Panc1 (cell line): ENCODE data around the gene SPNS3. TPM values are rescaled to one million over a fixed set of nuclear protein-coding genes. Genes with fewer than 3 reads are reported as not detected.

Experiments used
- ATAC-seq: fragments of 200-7000 bp; cut with Tn5 transposase; 2 replicates; pipeline ENCODE4 v1.9.1; 2020; ENCODE audit warnings: mild to moderate bottlenecking, moderate library complexity
- BruUV-seq: library from RNA; stranded (reverse); fragments of 400-500 nt; replicated peaks from 2 replicates; lab custom pipeline; 2021; lab: Mats Ljungman, UMichigan
- CTCF ChIA-PET: fragments of 300-600 bp; sonication (Branson Sonifier 250); formaldehyde crosslinking; loops from one replicate; lab custom pipeline; 2022; ENCODE audit warnings: antibody characterized with exemption; lab: Charles Lee
- POLR2A ChIA-PET: fragments of 300-600 bp; sonication (Branson Sonifier 250); formaldehyde crosslinking; loops from one replicate; lab custom pipeline; 2022; ENCODE audit warnings: antibody characterized with exemption; lab: Charles Lee
- DNase-seq: peaks from one replicate; pipeline ENCODE4 v3.0.0-alpha.2; 2010; ENCODE audit warnings: low read depth, low spot score
- H3K27ac ChIP-seq: 2 replicates; pipeline ENCODE4 v1.5.1; 2011; ENCODE audit warnings: mild to moderate bottlenecking, low read length, inconsistent platforms
- H3K27me3 ChIP-seq: fragments of 200-500 bp; sonication (Bioruptor generic); 2 replicates; pipeline ENCODE4 v1.6.0; 2014; ENCODE audit warnings: low read length, inconsistent platforms; ENCODE audit not compliant: control insufficient read depth, insufficient read depth
- H3K36me3 ChIP-seq: fragments of 200-500 bp; sonication (Bioruptor generic); 2 replicates; pipeline ENCODE4 v1.5.1; 2014; ENCODE audit warnings: inconsistent platforms, mild to moderate bottlenecking, low read length, moderate library complexity; ENCODE audit not compliant: control insufficient read depth, insufficient read depth
- H3K4me1 ChIP-seq: 2 replicates; pipeline ENCODE4 v1.5.1; 2011; ENCODE audit warnings: inconsistent platforms, mild to moderate bottlenecking, low read length, moderate library complexity; ENCODE audit not compliant: control insufficient read depth, insufficient read depth
- H3K4me3 ChIP-seq, 2 experiments: 2 replicates each; pipeline ENCODE4 v1.5.1; 2011 to 2012; ENCODE audit warnings: low read depth in 2 of 2, low read length in 2 of 2, mild to moderate bottlenecking in 2 of 2, inconsistent platforms in 1 of 2, moderate library complexity in 1 of 2
- H3K9me3 ChIP-seq: fragments of 200-500 bp; sonication (Bioruptor generic); 2 replicates; pipeline ENCODE4 v1.5.1; 2014; ENCODE audit warnings: low read depth, mild to moderate bottlenecking, inconsistent platforms, low read length, moderate library complexity; ENCODE audit not compliant: control insufficient read depth, insufficient read depth
- CTCF ChIP-seq: fragments of 450-650 bp; IDR thresholded peaks from 2 replicates; pipeline ENCODE4 v1.5.1; 2017; ENCODE audit warnings: mild to moderate bottlenecking
- POLR2AphosphoS5 ChIP-seq: IDR thresholded peaks from 2 replicates; pipeline ENCODE4 v1.6.1; 2012; ENCODE audit warnings: mild to moderate bottlenecking, low read depth, low read length, moderate library complexity
- REST ChIP-seq, 2 experiments: IDR thresholded peaks; 2 replicates each; pipeline ENCODE4 v1.6.1; 2011 to 2012; ENCODE audit warnings: low read depth in 2 of 2, control low read depth in 1 of 2, low read length in 1 of 2, mild to moderate bottlenecking in 1 of 2, moderate library complexity in 1 of 2; ENCODE audit not compliant: insufficient read depth in 1 of 2
- SIN3A ChIP-seq: IDR thresholded peaks from 2 replicates; pipeline ENCODE4 v1.6.1; 2012; ENCODE audit warnings: low read depth, mild to moderate bottlenecking, low read length, moderate library complexity, borderline replicate concordance; ENCODE audit not compliant: insufficient read depth
- TCF7L2 ChIP-seq: IDR thresholded peaks from 2 replicates; pipeline ENCODE4 v1.6.1; 2011; ENCODE audit warnings: mild to moderate bottlenecking, low read depth, low read length, inconsistent platforms
- in situ Hi-C: cut with HindIII; loops from 2 replicates; pipeline ENCODE4 v1.10.0; 2016; ENCODE audit warnings: low sequenced_read_pairs, low pct_unique_long_range_greater_than_20kb
- intact Hi-C: fragments of 100-400 bp; cut with micrococcal nuclease; formaldehyde crosslinking; loops from one replicate; pipeline ENCODE4 v1.10.0; 2022; ENCODE audit not compliant: unreplicated experiment
- total RNA-seq: library from RNA; stranded (reverse); gene quantifications from one replicate; pipeline ENCODE4 v1.2.1, GENCODE V29; 2021; ENCODE audit not compliant: unreplicated experiment

Gene SPNS3
- total RNA-seq, 1 experiment from 2014 or later: 0.10 TPM

- Histone ChIP-seq H3K4me3 (peak within 1 kb of the TSS; percentile 27 to 42), H3K27ac (no peak within 1 kb of the TSS), H3K36me3 (no peaks in the 10 kb centered on the region), H3K27me3 (no peaks in the 10 kb centered on the region), H3K4me1 (no peaks in the 10 kb centered on the region), H3K9me3 (no peaks in the 10 kb centered on the region)
- BruUV-seq: no TSS peak
- ChIA-PET POLR2A (no interaction called here), CTCF (interaction anchor here (0.5 to 0.6 kb wide), 2 partner anchors 78 to 92 kb away, joined by 3 to 4 read pairs; no protein-coding TSS in a partner anchor)
- intact Hi-C loops: no loop called here
- in situ Hi-C loops: no loop called here
- TF ChIP-seq CTCF (no peak), SIN3A (no peak), TCF7L2 (no peak), REST (IDR thresholded peaks at IDR 0.05; ENCODE audit: insufficient read depth in 1 of 2, low read depth in 2 of 2, low read length in 1 of 2) (no peak), POLR2AphosphoS5 (no peak)
- ATAC-seq: peak; percentile 92
- no peak for DNase-seq
Measured at GRCh38 chr17:4498461-4499397, 65.0 kb downstream of the SPNS3 start, which contains the start of gene SPNS2. SPNS2 (plus strand) TSS chr17:4498881; CDS start chr17:4499048, 167 bp downstream.

- H3K27me3 ChIP-seq: no peaks in the 10 kb centered on the region
- POLR2A ChIA-PET: interaction anchor here (0.6 kb wide), 1 partner anchor 10 kb away, joined by 3 read pairs; no protein-coding TSS in a partner anchor
- no TSS peak for BruUV-seq
- no peak for TF ChIP-seq TCF7L2
- no peak for TF ChIP-seq REST (IDR thresholded peaks at IDR 0.05; ENCODE audit: insufficient read depth in 1 of 2, low read depth in 2 of 2, low read length in 1 of 2)
- TF ChIP-seq SIN3A: no peak
- no peak for TF ChIP-seq CTCF
- TF ChIP-seq POLR2AphosphoS5: no peak
- no peaks in the 10 kb centered on the region for H3K9me3 ChIP-seq
- in situ Hi-C loops: no loop called here
- intact Hi-C loops: no loop called here
- H3K4me3 ChIP-seq: peak overlapping the region; percentile 17 to 38
- DNase-seq (no peak), ATAC-seq (peak; percentile 41)
- H3K27ac ChIP-seq: no peak overlapping the region
- CTCF ChIA-PET: interaction anchor here (0.6 kb wide), 2 partner anchors 93 to 356 kb away, joined by 3 to 4 read pairs; no protein-coding TSS in a partner anchor
- no peaks in the 10 kb centered on the region for H3K36me3 ChIP-seq
- no peaks in the 10 kb centered on the region for H3K4me1 ChIP-seq
Measured at GRCh38 chr17:4499431-4500190, 65.9 kb downstream of the SPNS3 start.
